SK-N-DZ (cell line): Measurements from ENCODE around the gene OR1E2.
"Not testable (repeated sequence)": the region's sequence is repeated elsewhere in the genome, so short reads cannot be mapped to it uniquely, and the experiment has no call there.

Experiments used
- DNase-seq: peaks from one replicate; pipeline ENCODE4 v3.0.0-alpha.2; 2015; ENCODE audit warnings: low spot score

OR1E2 gene

GRCh38 chr17:3398310-3398709 lies 35.3 kb downstream of the OR1E2 start, which contains the start of gene OR1E1:
OR1E1 (minus strand) TSS chr17:3398410; CDS start chr17:3398410, 0 bp downstream.
- no peak for DNase-seq

DNA sequence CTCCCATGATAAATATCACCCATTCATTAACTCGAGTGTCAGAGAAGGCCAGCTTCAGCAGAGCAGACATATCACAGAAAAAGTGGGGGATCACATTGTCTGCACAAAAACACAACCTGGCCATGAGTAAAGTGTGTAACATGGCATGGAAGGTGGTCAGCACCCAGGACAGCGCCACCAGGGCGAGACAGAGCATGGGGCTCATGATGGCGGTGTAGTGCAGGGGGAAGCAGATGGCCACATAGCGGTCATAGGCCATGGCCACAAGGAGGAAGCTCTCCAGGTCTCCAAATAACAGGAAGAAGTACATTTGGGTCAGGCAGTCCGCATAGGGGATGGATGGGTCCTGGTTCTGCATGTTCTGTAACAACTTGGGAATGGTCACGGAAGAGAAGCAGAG lies 35.8 kb downstream of the OR1E2 start:
- DNase-seq, result not testable (repeated sequence)

DNA sequence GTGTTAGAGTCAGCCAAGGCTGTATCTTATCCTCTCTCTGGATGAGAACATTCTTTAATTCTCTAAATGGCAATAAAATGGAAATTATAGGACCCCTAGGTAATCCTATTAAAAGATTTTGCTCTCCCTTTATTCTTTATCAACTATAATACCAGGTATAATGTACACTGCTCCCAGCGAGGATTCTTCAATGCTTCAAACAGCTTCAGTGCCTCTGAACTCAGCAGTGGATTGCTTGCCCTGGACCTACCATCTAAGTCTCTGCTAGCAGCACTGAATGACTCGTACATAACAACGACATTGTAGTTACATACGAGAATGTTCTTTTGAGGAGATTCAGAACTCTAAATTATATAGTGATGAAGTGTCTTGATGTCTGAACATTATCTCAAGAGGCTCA lies 43.9 kb downstream of the OR1E2 start:
- DNase-seq, result no peak

GRCh38 chr17:3385869-3386816 lies 47.5 kb downstream of the OR1E2 start, which contains the start of gene OR3A2:
OR3A2 (minus strand) TSS chr17:3386308.
- no peak for DNase-seq
